H1 (cell line): ENCODE results near the gene MED1. TPM values are rescaled to one million over a fixed set of nuclear protein-coding genes. Genes with fewer than 3 reads are reported as not detected.
"Not testable (repeated sequence)": the region's sequence is repeated elsewhere in the genome, so short reads cannot be mapped to it uniquely, and the experiment has no call there.

Experiments
- CTCF ChIA-PET: fragments of 300-600 bp; sonication (Branson Sonifier 250); formaldehyde crosslinking; loops from one replicate; lab custom pipeline; 2021; ENCODE audit not compliant: partially characterized antibody; lab: Charles Lee
- POLR2A ChIA-PET: fragments of 300-600 bp; sonication (Branson Sonifier 250); formaldehyde crosslinking; loops from one replicate; lab custom pipeline; 2021; ENCODE audit warnings: inconsistent platforms; ENCODE audit not compliant: partially characterized antibody; lab: Charles Lee
- DNase-seq, 2 experiments: peaks; one replicate each; pipeline versions ENCODE4 v3.0.0 to v3.0.0-alpha.2; 2010 to 2022; ENCODE audit warnings: low spot score in 2 of 2, low read depth in 1 of 2, mixed read lengths in 1 of 2
- FAIRE-seq: peaks from 2 replicates; lab custom pipeline; 2011; peaks lifted over from hg19 to GRCh38; lab: Jason Lieb, UNC
- H2AFZ ChIP-seq: 2 replicates; pipeline ENCODE4 v1.8.1; 2012; ENCODE audit warnings: low read length, inconsistent platforms
- H2AK5ac ChIP-seq: 2 replicates; pipeline ENCODE4 v1.6.1; 2013; ENCODE audit warnings: low read depth, low read length
- H2BK120ac ChIP-seq: replicated peaks from 2 replicates; pipeline ENCODE3; 2013; ENCODE audit warnings: low read depth, low read length, inconsistent platforms
- H2BK12ac ChIP-seq: 2 replicates; pipeline ENCODE4 v1.6.1; 2013; ENCODE audit warnings: low read depth, low read length
- H2BK15ac ChIP-seq: 2 replicates; pipeline ENCODE4 v1.6.1; 2013; ENCODE audit warnings: low read length
- H2BK20ac ChIP-seq: 2 replicates; pipeline ENCODE4 v1.6.1; 2013; ENCODE audit warnings: low read length
- H2BK5ac ChIP-seq: 2 replicates; pipeline ENCODE4 v1.6.1; 2013; ENCODE audit warnings: low read depth, low read length
- H3K14ac ChIP-seq: 2 replicates; pipeline ENCODE4 v1.6.1; 2013; ENCODE audit warnings: inconsistent platforms; ENCODE audit not compliant: insufficient read length
- H3K18ac ChIP-seq: 2 replicates; pipeline ENCODE4 v1.6.1; 2013; ENCODE audit warnings: low read length; ENCODE audit errors: extremely low read depth
- H3K23ac ChIP-seq: 2 replicates; pipeline ENCODE4 v1.6.1; 2013; ENCODE audit warnings: inconsistent platforms; ENCODE audit not compliant: insufficient read length
- H3K23me2 ChIP-seq: 2 replicates; pipeline ENCODE4 v1.6.1; 2013; ENCODE audit warnings: low read depth, low read length
- H3K27ac ChIP-seq: 2 replicates; pipeline ENCODE4 v1.6.1; 2011; ENCODE audit warnings: low read depth, low read length, inconsistent platforms
- H3K27me3 ChIP-seq, 4 experiments: replicated peaks in 1 of 4; 1 replicate in 1 of 4; 2 replicates in 3 of 4; pipeline versions ENCODE4 v1.6.1 to v1.8.1; 2011 to 2013; ENCODE audit warnings: low read length in 3 of 4, mild to moderate bottlenecking in 3 of 4, inconsistent platforms in 2 of 4, mixed read lengths in 2 of 4, moderate library complexity in 1 of 4; ENCODE audit not compliant: control insufficient read depth in 3 of 4, insufficient read depth in 3 of 4; ENCODE audit errors: extremely low read depth in 1 of 4
- H3K36me3 ChIP-seq, 4 experiments: 2 replicates each; pipeline versions ENCODE4 v1.6.1 to v1.8.1; 2011 to 2013; ENCODE audit warnings: mild to moderate bottlenecking in 4 of 4, low read length in 3 of 4, moderate library complexity in 2 of 4, control low read depth in 1 of 4, inconsistent platforms in 1 of 4; ENCODE audit not compliant: insufficient read depth in 4 of 4, control insufficient read depth in 2 of 4
- H3K4ac ChIP-seq: replicated peaks from 2 replicates; pipeline ENCODE3; 2013; ENCODE audit warnings: low read length, low read depth, mixed read lengths, inconsistent platforms; ENCODE audit not compliant: insufficient read length
- H3K4me1 ChIP-seq, 4 experiments: replicated peaks in 1 of 4; 1 replicate in 1 of 4; 2 replicates in 3 of 4; pipeline versions ENCODE4 v1.6.1 to v1.8.1; 2011 to 2013; ENCODE audit warnings: low read length in 3 of 4, inconsistent platforms in 2 of 4, mixed read lengths in 1 of 4; ENCODE audit not compliant: insufficient read depth in 4 of 4, control insufficient read depth in 3 of 4
- H3K4me2 ChIP-seq, 2 experiments: 2 replicates each; pipeline versions ENCODE4 v1.6.1 to v1.8.1; 2011 to 2013; ENCODE audit warnings: low read depth in 2 of 2, low read length in 2 of 2, control low read depth in 1 of 2, inconsistent platforms in 1 of 2, mild to moderate bottlenecking in 1 of 2; ENCODE audit not compliant: insufficient read depth in 1 of 2
- H3K4me3 ChIP-seq, 4 experiments: fragments of 200-600, 300-600 bp in 1 of 4; sonication (generic), shearing (Covaris generic), sonication (Bioruptor Twin) in 1 of 4; 2 replicates each; pipeline versions ENCODE4 v1.5.1 to v1.8.1; 2011 to 2016; ENCODE audit warnings: low read length in 4 of 4, low read depth in 3 of 4, control low read depth in 2 of 4, inconsistent platforms in 2 of 4, mild to moderate bottlenecking in 2 of 4, mixed read lengths in 1 of 4, moderate library complexity in 1 of 4; ENCODE audit not compliant: insufficient read depth in 2 of 4; ENCODE audit errors: extremely low read depth in 1 of 4
- H3K56ac ChIP-seq: replicated peaks from 2 replicates; pipeline ENCODE3; 2013; ENCODE audit warnings: low read depth, mild to moderate bottlenecking, mixed read lengths, low read length, inconsistent platforms; ENCODE audit not compliant: insufficient read length
- H3K79me1 ChIP-seq: 2 replicates; pipeline ENCODE4 v1.6.1; 2013; ENCODE audit warnings: low read depth, low read length, control low read depth
- H3K79me2 ChIP-seq, 2 experiments: 2 replicates each; pipeline versions ENCODE4 v1.6.1 to v1.8.1; 2012 to 2013; ENCODE audit warnings: low read length in 2 of 2, mild to moderate bottlenecking in 2 of 2, inconsistent platforms in 1 of 2; ENCODE audit not compliant: insufficient read depth in 2 of 2, control insufficient read depth in 1 of 2
- H3K9ac ChIP-seq, 4 experiments: replicated peaks in 1 of 4; 1 replicate in 1 of 4; 2 replicates in 3 of 4; pipeline versions ENCODE4 v1.6.1 to v1.8.1; 2011 to 2013; ENCODE audit warnings: low read depth in 3 of 4, low read length in 3 of 4, control low read depth in 2 of 4, mild to moderate bottlenecking in 2 of 4, moderate library complexity in 2 of 4, inconsistent platforms in 1 of 4; ENCODE audit errors: extremely low read depth in 1 of 4
- H3K9me3 ChIP-seq, 2 experiments: 2 replicates each; pipeline versions ENCODE4 v1.6.1 to v1.8.1; 2012 to 2013; ENCODE audit warnings: mild to moderate bottlenecking in 2 of 2, moderate library complexity in 2 of 2, control low read depth in 1 of 2, inconsistent platforms in 1 of 2, low read depth in 1 of 2, low read length in 1 of 2, mixed read lengths in 1 of 2; ENCODE audit not compliant: insufficient read depth in 2 of 2
- H4K20me1 ChIP-seq, 2 experiments: replicated peaks in 1 of 2; 2 replicates each; pipeline versions ENCODE3 to v1.8.1; 2011 to 2013; ENCODE audit warnings: inconsistent platforms in 2 of 2, low read length in 2 of 2, mild to moderate bottlenecking in 1 of 2; ENCODE audit not compliant: insufficient read depth in 2 of 2, control insufficient read depth in 1 of 2
- H4K5ac ChIP-seq: 2 replicates; pipeline ENCODE4 v1.6.1; 2013; ENCODE audit warnings: low read length, low read depth, mixed read lengths, inconsistent platforms; ENCODE audit not compliant: insufficient read length
- H4K8ac ChIP-seq: 2 replicates; pipeline ENCODE4 v1.8.0; 2013; ENCODE audit warnings: mild to moderate bottlenecking, moderate library complexity, low read length, inconsistent platforms; ENCODE audit not compliant: insufficient read depth; ENCODE audit errors: extremely low read depth
- H4K91ac ChIP-seq: replicated peaks from 2 replicates; pipeline ENCODE3; 2013; ENCODE audit warnings: low read length, mixed read lengths, inconsistent platforms; ENCODE audit not compliant: insufficient read length
- WGBS, 2 experiments: shearing (Covaris generic) in 1 of 2; methylation state at CpG; one replicate each; pipeline versions ENCODE4 v1.1.6 to v1.1.7; 2013 to 2015; ENCODE audit warnings: low lambda C conversion rate in 2 of 2, mixed read lengths in 2 of 2, inconsistent platforms in 1 of 2, low coverage in 1 of 2, missing lambda C conversion rate in 1 of 2; ENCODE audit not compliant: insufficient replicate concordance in 2 of 2, insufficient coverage in 1 of 2, insufficient read length in 1 of 2; ENCODE audit errors: extremely low coverage in 1 of 2, missing lambda C conversion rate in 1 of 2; 5-methylcytosine and 5-hydroxymethylcytosine counted together
- polyA plus RNA-seq, 7 experiments: library from polyadenylated mRNA; depleted of rRNA in 3 of 7; stranded (reverse) in 5 of 7; unstranded in 2 of 7; fragments of >200 nt in 5 of 7; fragments of 200-250 nt in 2 of 7; gene quantifications; 1 replicate in 5 of 7; 2 replicates in 1 of 7; 4 replicates in 1 of 7; pipeline versions ENCODE4 v1.2.1 to v1.2.3, GENCODE V29; 2011 to 2013; ENCODE audit warnings: missing spikeins in 2 of 7, mixed read lengths in 2 of 7
- total RNA-seq: library from RNA; stranded (reverse); fragmentation: NEBNext Ultra II Directional; extraction: Animal tissue kit (Norgen Biotek cat#: 25700); gene quantifications from 2 replicates; pipeline ENCODE4 v1.2.1, GENCODE V29; 2021

MED1 gene
- total and polyA plus RNA-seq, 2 of the 8 experiments (the other 6 are each of a cell fraction or from before 2014, with no cell fraction given): 24.7 to 56.5 TPM

- ChIA-PET CTCF (interaction anchor here (0.5 to 1.4 kb wide), 4 partner anchors 23 to 229 kb away, joined by 3 to 4 read pairs (median 3); no protein-coding TSS in a partner anchor), POLR2A (interaction anchor here (1.2 to 7.5 kb wide), 4 partner anchors 14 to 29 kb away, joined by 3 to 167 read pairs (median 4); partner anchors contain the start of gene MED1)
- not testable (repeated sequence) for H3K23ac ChIP-seq, H3K27ac ChIP-seq, H4K5ac ChIP-seq, H2AK5ac ChIP-seq, H3K79me1 ChIP-seq, H3K9me3 ChIP-seq, H2AFZ ChIP-seq, H4K8ac ChIP-seq, H3K18ac ChIP-seq, H2BK20ac ChIP-seq, H2BK120ac ChIP-seq, H4K91ac ChIP-seq, H3K56ac ChIP-seq, H2BK12ac ChIP-seq, H2BK5ac ChIP-seq, H3K9ac ChIP-seq, H3K4ac ChIP-seq, DNase-seq, FAIRE-seq, H3K4me1 ChIP-seq, H3K27me3 ChIP-seq, H2BK15ac ChIP-seq, H3K14ac ChIP-seq, H3K36me3 ChIP-seq
- Histone ChIP-seq H3K79me2 (peaks cover 33 to 72% of the 10 kb centered on the region in 2 experiments), H3K4me3 (peak overlapping the region in 2 of 4 experiments; percentile 65 to 89; a peak in 3 of 8 replicates), H4K20me1 (peaks cover 16 to 25% of the 10 kb centered on the region in 2 experiments), H3K23me2 (peaks cover 13% of the 10 kb centered on the region), H3K4me2 (peak overlapping the region; percentile 89 to 96; a peak in 3 of 4 replicates)
- WGBS, 2 experiments: 85% methylated on average over 11 of the region's 11 CpGs; no CpG with 5 or more reads in 1 of the 2 experiments
Observed at GRCh38 chr17:39464639-39465181, 13.6 kb upstream of the MED1 start.
